Limb (tissue), 2 donors: ENCODE results near the gene SMARCA1.
"Not testable (repeated sequence)": the region's sequence is repeated elsewhere in the genome, so short reads cannot be mapped to it uniquely, and the experiment has no call there.

Experiments used
- DNase-seq, 2 donors: peaks; one replicate each; pipeline ENCODE4 v3.0.0-alpha.2; 2016; ENCODE audit errors: extremely low spot score in 2 of 2

SMARCA1 gene

GRCh38 chrX:129523079-129523911 is at the start of gene SMARCA1:
SMARCA1 (minus strand) TSS chrX:129523490; CDS start chrX:129523370, 120 bp downstream.
- DNase-seq, result peak; percentile 77 to 87

DNA sequence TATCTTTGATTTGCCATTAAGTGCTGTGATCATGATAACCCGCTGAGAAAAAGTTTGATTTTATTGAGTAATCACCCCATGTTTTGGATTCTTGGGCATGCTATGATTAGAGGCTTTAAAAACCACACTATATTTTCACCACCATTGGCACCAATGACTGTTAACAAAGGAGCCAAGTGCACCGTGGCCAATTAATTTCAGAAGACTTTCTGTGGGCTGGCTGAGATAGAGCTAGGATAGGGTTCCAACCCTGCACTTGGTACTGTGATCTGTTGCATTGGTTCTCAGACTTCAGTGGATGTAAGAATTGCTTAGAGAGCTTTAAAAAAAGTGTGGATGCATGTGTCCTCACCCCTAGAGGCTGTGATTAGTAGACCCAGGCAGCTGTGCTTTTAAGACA is 49.1 kb upstream of the SMARCA1 start:
- peak in 1 of 2 donors; percentile 1 for DNase-seq

DNA sequence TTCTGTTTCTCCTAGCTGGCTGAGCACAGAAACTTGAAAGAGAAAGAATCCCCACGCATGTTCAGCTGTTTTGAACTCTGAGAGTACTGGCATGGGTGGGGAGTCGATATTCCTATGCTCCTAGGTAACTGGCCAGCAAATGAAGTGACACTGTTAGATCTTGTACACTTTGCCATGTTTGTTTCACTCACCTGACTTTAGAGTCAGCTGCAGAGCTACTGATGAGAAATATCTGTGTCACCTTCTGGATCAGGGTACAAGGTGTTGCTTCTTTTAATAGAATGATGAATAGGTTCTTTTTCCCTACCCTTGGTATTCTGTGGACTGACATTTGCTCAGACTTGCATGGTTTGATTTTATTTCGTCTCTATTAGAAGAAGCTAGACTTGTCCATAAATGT is 45.1 kb upstream of the SMARCA1 start:
- no peak for DNase-seq

GRCh38 chrX:129566073-129566472 is 42.8 kb upstream of the SMARCA1 start:
- peak; percentile 14 to 29 for DNase-seq

DNA sequence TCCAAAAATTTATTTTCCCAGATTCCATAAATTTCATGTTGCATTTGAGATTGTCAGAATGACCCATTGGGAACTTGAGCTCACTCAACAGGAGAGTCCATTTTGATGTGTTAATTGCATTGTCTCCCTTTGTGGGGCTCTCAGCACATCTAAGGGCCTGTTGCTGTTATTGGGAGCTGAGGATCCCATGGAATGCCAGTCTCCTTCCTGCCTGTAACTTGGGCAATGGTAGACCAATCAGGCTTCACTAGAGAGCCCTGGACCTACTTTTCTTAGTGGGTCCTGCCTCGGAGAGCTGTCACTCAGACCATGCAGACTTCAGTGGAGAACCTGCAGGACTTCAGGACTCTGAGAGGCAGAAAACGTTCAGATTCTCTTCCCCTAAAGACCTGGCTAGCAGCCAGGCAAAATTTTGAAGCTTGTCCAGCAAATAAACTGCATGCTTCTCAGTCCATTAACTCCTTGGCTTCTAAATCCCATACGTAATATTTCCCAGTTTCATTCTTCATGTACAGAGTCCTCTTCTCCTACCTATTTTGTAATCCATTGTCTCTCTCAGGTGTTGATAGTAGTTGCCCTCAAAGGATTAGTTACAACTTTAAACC is 41.9 kb upstream of the SMARCA1 start:
- DNase-seq, result peak; percentile 22 to 52

- not testable (repeated sequence) for DNase-seq
Measured at GRCh38 chrX:129564345-129564744, 41.1 kb upstream of the SMARCA1 start.

- no peak for DNase-seq
Measured at GRCh38 chrX:129561453-129561852, 38.2 kb upstream of the SMARCA1 start.

DNA sequence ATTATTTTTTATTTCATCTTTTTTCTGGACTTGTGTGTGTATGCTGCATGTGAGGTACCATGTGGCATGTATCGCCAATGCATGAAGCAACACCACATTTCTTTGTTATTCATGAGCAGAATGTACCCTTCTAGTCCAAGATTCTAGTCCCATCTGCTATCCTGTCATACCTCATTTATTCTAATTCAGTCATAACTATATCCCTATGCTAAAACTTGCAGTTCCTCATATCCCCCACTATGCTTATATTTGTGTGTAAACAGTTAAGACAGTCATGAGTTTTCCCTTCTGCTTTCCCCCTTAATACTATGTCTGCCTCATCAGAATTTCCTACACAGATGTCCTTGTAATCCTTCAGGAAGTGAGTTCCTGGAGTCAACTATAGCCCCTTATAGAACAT is 36.5 kb upstream of the SMARCA1 start:
- DNase-seq, result peak in 1 of 2 donors; percentile 3

DNA sequence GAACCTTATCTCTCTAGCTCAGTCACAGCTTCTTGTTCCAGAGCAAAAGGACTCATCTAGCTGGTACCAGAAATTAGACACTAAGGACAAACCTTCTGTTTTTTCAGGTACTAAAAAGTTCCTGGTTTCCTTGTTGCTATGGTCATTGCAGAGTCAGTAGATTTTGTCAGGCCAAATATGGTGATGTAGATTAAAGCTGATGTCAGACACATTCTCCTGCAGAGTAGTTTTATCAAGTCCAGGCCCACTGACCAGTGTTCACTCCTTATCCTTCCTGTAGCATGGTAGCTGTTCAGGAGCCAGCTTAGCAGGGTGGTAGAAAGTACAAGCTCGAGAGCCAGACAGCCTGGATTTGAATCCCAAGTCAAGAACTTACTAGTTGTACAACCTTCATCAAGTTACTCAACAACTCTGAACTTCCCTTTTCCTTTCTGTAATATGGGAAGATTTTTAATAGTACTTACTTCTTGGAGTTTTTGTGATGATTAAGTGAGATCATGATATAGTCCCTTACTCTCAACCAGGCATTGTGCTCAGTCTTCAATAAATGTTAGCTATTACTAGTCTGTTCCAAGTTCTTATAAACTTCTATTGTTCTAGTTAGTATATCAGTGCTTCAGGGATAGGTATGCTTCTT is 34.7 kb upstream of the SMARCA1 start:
- no peak for DNase-seq

DNA sequence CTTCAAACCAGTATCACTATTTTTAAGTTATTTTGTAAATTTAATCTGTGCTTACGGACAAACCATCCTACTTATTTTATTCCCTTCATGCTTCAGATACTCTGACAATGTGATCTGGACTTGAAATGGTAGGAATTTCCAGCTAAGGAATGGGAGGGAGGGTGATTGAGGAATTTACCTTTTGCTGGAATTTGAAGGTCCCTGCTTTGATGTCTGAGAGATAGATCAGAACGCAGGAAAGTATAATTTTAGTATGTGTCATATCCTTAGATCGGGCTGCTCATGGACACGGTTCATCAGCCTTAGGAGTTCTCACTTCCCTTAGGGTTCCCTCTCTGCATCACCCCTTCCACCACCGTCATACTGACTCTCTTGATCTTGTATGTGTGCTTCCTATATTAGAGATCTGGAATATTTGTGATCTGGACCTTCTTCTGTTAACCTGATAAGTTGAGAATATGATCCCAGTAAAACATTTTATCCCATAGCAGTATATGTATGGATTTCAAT is 33.6 kb upstream of the SMARCA1 start:
- no peak for DNase-seq

DNA sequence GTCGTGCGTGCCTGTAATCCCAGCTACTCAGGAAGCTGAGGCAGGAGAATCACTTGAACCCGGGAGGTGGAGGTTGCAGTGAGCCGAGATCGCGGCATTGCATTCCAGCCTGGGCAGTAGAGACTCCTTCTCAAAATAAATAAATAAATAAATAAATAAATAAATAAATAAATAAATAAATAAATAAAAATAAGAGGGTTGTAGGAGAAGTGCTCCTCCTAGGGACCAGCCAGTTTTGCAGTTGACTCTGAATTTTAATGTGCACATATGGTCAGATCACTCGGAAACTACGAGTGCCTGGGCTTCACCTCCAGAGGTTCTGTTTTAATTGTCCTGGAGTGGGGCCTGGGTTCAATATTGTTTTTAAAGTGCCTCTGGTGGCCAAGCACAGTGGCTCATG is 31.5 kb upstream of the SMARCA1 start:
- DNase-seq, result not testable (repeated sequence)

DNA sequence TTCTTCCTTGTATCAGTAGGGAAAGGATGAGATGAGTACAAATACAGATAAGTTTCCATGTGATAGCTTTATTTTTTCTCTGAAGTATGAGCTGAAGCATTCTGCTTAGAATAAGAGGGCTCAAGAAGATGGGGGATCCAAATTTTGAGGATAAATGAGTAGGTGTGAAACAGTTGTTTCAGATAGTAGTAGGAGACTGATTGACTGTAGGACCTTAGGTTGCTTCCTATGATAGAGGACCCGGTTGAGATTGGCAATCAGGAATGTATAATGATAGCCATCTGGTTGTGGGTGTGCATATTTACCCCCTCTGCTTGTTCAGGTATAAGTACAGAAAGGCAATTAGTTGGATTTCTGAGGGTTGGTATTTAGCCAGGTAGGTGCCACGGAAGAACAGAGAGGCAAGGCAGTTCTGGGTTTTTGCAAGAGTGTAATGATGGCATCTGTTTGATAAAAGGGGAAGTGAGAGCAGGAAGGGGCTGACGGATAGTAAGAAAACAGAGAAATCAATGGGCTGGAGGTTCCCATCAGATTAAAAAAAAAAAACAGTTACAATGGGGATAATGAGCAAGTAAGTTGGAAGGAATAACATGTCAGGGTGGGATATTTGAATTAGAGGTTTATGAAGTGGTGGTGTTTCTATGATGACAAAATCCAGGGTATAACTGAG is 30.5 kb upstream of the SMARCA1 start:
- DNase-seq, result no peak

DNA sequence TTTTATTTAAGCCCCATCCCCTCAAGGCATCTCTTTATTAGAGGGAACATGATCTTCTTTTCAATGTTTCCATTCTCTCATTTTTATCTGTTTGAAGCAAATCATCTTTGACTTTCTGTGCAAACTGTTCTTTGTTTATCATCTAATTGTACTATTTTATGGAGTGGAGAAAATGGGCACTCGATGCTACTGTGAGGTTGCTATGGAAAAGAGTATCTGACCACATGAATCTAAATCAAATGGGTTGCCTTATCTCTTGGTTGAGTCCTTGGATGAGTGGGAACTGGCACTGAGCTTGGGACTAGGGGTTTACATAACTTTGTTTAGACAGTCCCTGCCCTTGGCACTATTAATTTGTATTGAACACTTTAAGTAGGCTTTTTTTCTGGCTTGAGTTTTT is 25.8 kb upstream of the SMARCA1 start:
- DNase-seq, result no peak

DNA sequence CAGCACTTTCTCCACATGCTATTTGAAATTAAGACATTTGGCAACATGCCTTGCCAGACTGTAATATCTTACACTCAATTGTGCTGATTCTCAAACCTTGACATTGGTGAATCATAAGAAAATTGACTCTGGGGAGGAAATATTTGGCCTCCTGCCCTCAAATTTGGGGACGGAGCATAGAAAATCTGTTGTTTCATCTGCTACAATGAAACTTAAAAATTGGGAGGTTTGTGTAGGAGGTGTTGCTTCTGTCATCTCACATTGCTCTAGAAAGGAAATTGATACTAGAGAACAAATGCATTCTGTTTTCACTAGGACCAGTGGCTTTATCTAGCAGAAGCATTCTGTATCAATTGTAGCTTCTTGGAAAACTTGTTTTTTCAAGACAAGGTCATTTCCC is 22.1 kb upstream of the SMARCA1 start:
- DNase-seq, result no peak

DNA sequence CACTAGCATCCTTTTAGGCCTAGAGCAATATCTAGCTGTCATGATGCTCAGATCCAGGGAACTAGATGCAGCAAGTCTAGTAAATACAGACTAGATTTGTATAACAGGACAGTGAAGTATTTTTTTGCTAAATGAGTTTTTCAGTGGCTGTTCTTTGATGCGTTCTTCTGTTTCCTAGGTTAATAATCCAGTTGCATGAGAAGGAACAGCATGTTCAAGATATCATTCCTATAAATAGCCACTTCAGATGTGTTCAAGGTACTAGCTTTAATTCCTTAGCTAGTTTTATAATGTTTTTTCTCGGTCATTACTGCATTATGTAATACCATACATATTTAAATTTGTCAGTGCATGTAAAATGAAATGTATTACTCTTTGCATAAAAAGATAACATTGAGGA is 21.5 kb upstream of the SMARCA1 start:
- no peak for DNase-seq

DNA sequence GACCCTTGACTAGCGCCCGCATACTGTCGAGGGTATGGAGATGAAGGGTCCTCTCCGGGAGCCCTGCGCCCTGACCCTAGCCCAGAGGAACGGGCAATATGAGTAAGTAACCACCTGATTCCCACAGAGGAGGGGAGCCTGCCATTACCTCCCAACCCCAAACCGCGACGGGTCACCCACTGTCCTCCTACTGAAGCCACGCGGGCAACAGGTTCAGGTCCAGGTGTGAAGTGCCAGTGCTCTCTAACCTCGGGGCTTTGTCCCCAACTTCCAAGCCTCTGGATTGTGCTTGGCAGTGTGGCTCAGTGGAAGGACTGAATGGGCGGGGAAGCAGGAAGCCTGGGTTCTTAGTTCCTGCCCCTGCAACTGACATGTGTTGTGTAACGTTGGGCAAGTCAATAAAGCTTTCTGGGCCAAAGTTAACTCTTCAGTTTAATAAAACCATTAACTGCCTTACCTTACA is 17.5 kb upstream of the SMARCA1 start:
- DNase-seq, result no peak

GRCh38 chrX:129540068-129540653 is 16.9 kb upstream of the SMARCA1 start, which contains the start of gene OCRL:
OCRL (plus strand) TSS chrX:129540259; CDS start chrX:129540440, 181 bp downstream.
- DNase-seq, result peak; percentile 60 to 83

DNA sequence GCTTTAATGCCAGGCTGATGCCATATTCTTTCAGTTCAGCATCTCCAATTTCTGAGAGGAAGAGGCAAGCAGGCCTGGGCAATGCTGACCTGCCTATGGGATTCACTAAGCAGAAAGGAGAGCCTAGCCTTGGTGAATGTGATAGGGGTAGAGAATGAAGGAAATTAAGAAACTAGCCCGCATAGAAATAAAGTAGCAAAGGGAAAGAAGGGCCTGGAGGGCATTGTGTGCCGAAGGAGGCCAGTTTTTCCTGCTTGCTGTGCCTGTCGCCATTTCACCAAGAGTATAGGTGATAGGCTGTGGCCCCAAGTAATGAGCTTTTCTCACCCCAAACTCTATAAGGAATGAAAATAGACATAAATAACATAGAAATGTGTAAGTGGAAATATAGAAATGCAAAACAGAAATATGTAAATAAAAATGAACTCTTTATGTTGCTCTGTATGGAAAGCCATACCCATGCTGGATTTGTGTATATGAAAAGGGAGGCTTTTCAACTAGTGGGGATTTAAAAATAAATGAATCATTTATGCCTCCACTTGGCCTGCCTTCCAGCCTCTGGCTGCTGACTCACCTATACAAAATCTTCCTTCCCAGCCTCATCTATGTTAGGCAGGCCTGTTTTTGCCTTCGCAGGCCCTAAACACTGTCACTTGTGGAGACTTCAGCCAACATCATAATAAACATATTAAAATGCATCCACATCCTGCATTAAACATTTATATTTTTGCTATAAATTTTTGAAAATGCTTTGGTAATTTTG is 11.7 kb upstream of the SMARCA1 start:
- DNase-seq, result no peak

- DNase-seq, result no peak
Measured at GRCh38 chrX:129531132-129531531, 7.8 kb upstream of the SMARCA1 start.

DNA sequence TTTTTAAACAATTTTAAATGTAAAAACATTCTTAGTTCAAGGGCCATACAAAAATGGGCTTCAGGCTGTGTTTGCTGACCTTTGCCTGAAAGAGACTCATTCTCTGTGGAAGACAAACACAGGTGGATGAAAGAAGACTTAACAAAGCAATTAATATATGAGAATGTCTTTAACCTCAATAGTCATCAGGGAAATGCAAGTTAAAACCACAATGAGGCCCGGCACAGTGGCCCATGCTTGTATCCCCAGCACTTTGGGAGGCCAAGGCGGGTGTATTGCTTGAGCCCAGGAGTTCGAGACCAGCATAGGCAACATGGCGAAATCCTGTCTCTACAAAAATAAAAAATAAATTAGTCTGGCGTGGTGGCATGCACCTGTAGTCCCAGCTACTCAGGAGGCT is 7.1 kb upstream of the SMARCA1 start:
- no peak for DNase-seq
